Hepatocyte (in vitro differentiated cells): ENCODE results near the gene MGAT1. TPM values are rescaled to one million over a fixed set of nuclear protein-coding genes. Genes with fewer than 3 reads are reported as not detected.

ENCODE experiments used
- DNase-seq: peaks from one replicate; pipeline ENCODE4 v3.0.0-alpha.2; 2016; ENCODE audit warnings: low spot score
- H2AFZ ChIP-seq: fragments of 200-600 bp; sonication (generic); 2 replicates; pipeline ENCODE4 v1.6.0; 2016; ENCODE audit warnings: antibody characterized with exemption, mild to moderate bottlenecking
- H3K27ac ChIP-seq: fragments of 200-600 bp; sonication (generic); 2 replicates; pipeline ENCODE4 v1.5.1; 2016; ENCODE audit warnings: mild to moderate bottlenecking
- H3K27me3 ChIP-seq: fragments of 200-600 bp; sonication (generic); 2 replicates; pipeline ENCODE4 v1.6.1; 2016
- H3K36me3 ChIP-seq: fragments of 200-600 bp; sonication (generic); replicated peaks from 2 replicates; pipeline ENCODE4 v1.5.1; 2016; ENCODE audit warnings: low read depth; ENCODE audit not compliant: insufficient read depth
- H3K4me1 ChIP-seq: fragments of 200-600 bp; sonication (generic); 2 replicates; pipeline ENCODE4 v1.5.1; 2016; ENCODE audit warnings: mild to moderate bottlenecking, moderate library complexity; ENCODE audit not compliant: insufficient read depth
- H3K4me2 ChIP-seq: fragments of 200-600 bp; sonication (generic); 2 replicates; pipeline ENCODE4 v1.6.0; 2016
- H3K4me3 ChIP-seq: fragments of 200-600 bp; sonication (generic); 2 replicates; pipeline ENCODE4 v1.5.1; 2016; ENCODE audit warnings: mild to moderate bottlenecking
- H3K79me2 ChIP-seq: fragments of 200-600 bp; sonication (generic); 2 replicates; pipeline ENCODE4 v1.6.0; 2017; ENCODE audit warnings: mild to moderate bottlenecking
- H3K9me2 ChIP-seq: fragments of 200-600 bp; sonication (generic); replicated peaks from 2 replicates; pipeline ENCODE4 v1.6.0; 2017; ENCODE audit warnings: mild to moderate bottlenecking; ENCODE audit not compliant: insufficient read depth
- H3K9me3 ChIP-seq: fragments of 200-600 bp; sonication (generic); 2 replicates; pipeline ENCODE4 v1.5.1; 2016; ENCODE audit warnings: low read depth, mild to moderate bottlenecking
- H4K20me1 ChIP-seq: fragments of 200-600 bp; sonication (generic); 2 replicates; pipeline ENCODE4 v1.6.0; 2016; ENCODE audit warnings: mild to moderate bottlenecking; ENCODE audit not compliant: insufficient read depth, poor library complexity, severe bottlenecking
- CTCF ChIP-seq: fragments of 200-600 bp; sonication (generic); IDR thresholded peaks from 2 replicates; pipeline ENCODE4 v1.5.1; 2016; ENCODE audit warnings: antibody characterized with exemption, mild to moderate bottlenecking; ENCODE audit not compliant: poor library complexity
- EZH2 ChIP-seq: fragments of 200-600 bp; sonication (generic); IDR thresholded peaks from 2 replicates; pipeline ENCODE4 v1.6.1; 2016; ENCODE audit warnings: antibody characterized with exemption, mild to moderate bottlenecking, borderline replicate concordance
- EZH2phosphoT487 ChIP-seq: fragments of 200-600 bp; sonication (generic); IDR thresholded peaks from one replicate; pipeline ENCODE4 v1.6.1; 2018; ENCODE audit warnings: antibody characterized with exemption, mild to moderate bottlenecking, low read depth, moderate library complexity; ENCODE audit not compliant: unreplicated experiment, severe bottlenecking
- WGBS: methylation state at CpG from one replicate; pipeline ENCODE4 v1.1.6; 2016; ENCODE audit warnings: low lambda C conversion rate; ENCODE audit errors: missing lambda C conversion rate; 5-methylcytosine and 5-hydroxymethylcytosine counted together
- polyA plus RNA-seq: library from polyadenylated mRNA; unstranded; fragments of >200 nt; fragmentation: Nextera tagmentation; extraction: Ambion mirVana; gene quantifications from 2 replicates; pipeline ENCODE4 v1.2.1, GENCODE V29; 2016
- total RNA-seq: library from RNA; depleted of rRNA; stranded (reverse); fragments of >200 nt; gene quantifications from 2 replicates; pipeline ENCODE4 v1.2.3, GENCODE V29; 2014

MGAT1 gene
- total and polyA plus RNA-seq, 2 experiments from 2014 or later = 137 to 151 TPM

GRCh38 chr5:180771839-180772238, 30.8 kb downstream of the MGAT1 start:
- Histone ChIP-seq H3K36me3 (no peaks in the 10 kb centered on the region), H3K4me3 (no peak overlapping the region), H3K4me2 (no peak overlapping the region), H2AFZ (no peak overlapping the region), H3K9me3 (no peaks in the 10 kb centered on the region), H3K79me2 (no peaks in the 10 kb centered on the region), H3K4me1 (no peaks in the 10 kb centered on the region), H3K9me2 (no peaks in the 10 kb centered on the region), H3K27ac (no peak overlapping the region), H3K27me3 (no peaks in the 10 kb centered on the region), H4K20me1 (no peaks in the 10 kb centered on the region)
- no peak for DNase-seq
- TF ChIP-seq EZH2 (no peak), EZH2phosphoT487 (no peak), CTCF (no peak)

GRCh38 chr5:180769821-180770220, 32.8 kb downstream of the MGAT1 start:
- H3K4me3 ChIP-seq = no peak overlapping the region
- H2AFZ ChIP-seq = no peak overlapping the region
- H3K4me1 ChIP-seq = no peaks in the 10 kb centered on the region
- no peak overlapping the region for H3K4me2 ChIP-seq
- no peaks in the 10 kb centered on the region for H3K27me3 ChIP-seq
- no peak for TF ChIP-seq CTCF
- TF ChIP-seq EZH2 = no peak
- TF ChIP-seq EZH2phosphoT487 = no peak
- no peaks in the 10 kb centered on the region for H3K79me2 ChIP-seq
- no peaks in the 10 kb centered on the region for H3K36me3 ChIP-seq
- no peaks in the 10 kb centered on the region for H4K20me1 ChIP-seq
- 63% methylated on average over 3 of the region's 3 CpGs for WGBS
- no peak overlapping the region for H3K27ac ChIP-seq
- H3K9me3 ChIP-seq = no peaks in the 10 kb centered on the region
- no peaks in the 10 kb centered on the region for H3K9me2 ChIP-seq
- DNase-seq = no peak

DNA sequence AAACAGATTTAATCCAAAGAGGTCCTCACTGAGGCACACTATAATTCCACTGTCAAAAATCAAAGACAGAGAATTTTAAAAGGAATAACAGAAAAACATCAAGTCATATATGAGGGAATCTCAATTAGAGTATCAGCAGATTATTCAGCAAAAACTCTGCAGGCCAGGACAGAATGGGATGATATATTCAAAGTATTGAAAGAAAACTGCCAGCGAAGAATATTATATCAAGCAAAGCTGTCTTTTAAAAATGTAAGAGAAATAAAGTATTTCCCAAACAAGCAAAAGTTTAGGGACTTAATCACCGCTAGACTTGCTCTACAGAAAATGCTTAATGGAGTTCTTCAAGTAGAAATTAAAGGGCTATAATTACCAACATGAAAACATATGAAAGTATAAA, 47.0 kb downstream of the MGAT1 start:
- no peaks in the 10 kb centered on the region for H3K4me1 ChIP-seq
- no peaks in the 10 kb centered on the region for H3K79me2 ChIP-seq
- no peak for DNase-seq
- 46% methylated on average over 2 of the region's 2 CpGs for WGBS
- no peak overlapping the region for H3K4me3 ChIP-seq
- no peaks in the 10 kb centered on the region for H3K9me3 ChIP-seq
- no peak for TF ChIP-seq EZH2phosphoT487
- TF ChIP-seq CTCF = no peak
- TF ChIP-seq EZH2 = no peak
- H3K9me2 ChIP-seq = no peaks in the 10 kb centered on the region
- no peaks in the 10 kb centered on the region for H3K27me3 ChIP-seq
- no peaks in the 10 kb centered on the region for H4K20me1 ChIP-seq
- H3K36me3 ChIP-seq = no peaks in the 10 kb centered on the region
- no peak overlapping the region for H3K27ac ChIP-seq
- no peak overlapping the region for H3K4me2 ChIP-seq
- no peak overlapping the region for H2AFZ ChIP-seq

- WGBS = 88% methylated on average over 5 of the region's 5 CpGs
- H3K36me3 ChIP-seq = no peaks in the 10 kb centered on the region
- no peak overlapping the region for H2AFZ ChIP-seq
- no peak overlapping the region for H3K4me2 ChIP-seq
- H3K27ac ChIP-seq = no peak overlapping the region
- no peaks in the 10 kb centered on the region for H3K79me2 ChIP-seq
- no peak for TF ChIP-seq EZH2phosphoT487
- no peak for TF ChIP-seq CTCF
- no peak for TF ChIP-seq EZH2
- H3K4me3 ChIP-seq = no peak overlapping the region
- DNase-seq = no peak
- no peaks in the 10 kb centered on the region for H3K4me1 ChIP-seq
- H4K20me1 ChIP-seq = no peaks in the 10 kb centered on the region
- no peaks in the 10 kb centered on the region for H3K9me3 ChIP-seq
- H3K9me2 ChIP-seq = no peaks in the 10 kb centered on the region
- H3K27me3 ChIP-seq = peaks cover 23% of the 10 kb centered on the region
These were observed 58.4 kb downstream of the MGAT1 start for GRCh38 chr5:180744253-180744652.
